CD14-positive monocyte (primary cell): Measurements from ENCODE around the gene TNFAIP8L3. TPM values are rescaled to one million over a fixed set of nuclear protein-coding genes. Genes with fewer than 3 reads are reported as not detected.
A peak's percentile ranks its signal among the peaks of the same experiment; 100 is the strongest.

ENCODE experiments used
- DNase-seq, 3 donors: peaks; one replicate each; pipeline ENCODE4 v3.0.0-alpha.2; 2011 to 2022
- H2AFZ ChIP-seq: 2 replicates; pipeline ENCODE4 v1.6.0; 2012; ENCODE audit warnings: mild to moderate bottlenecking, low read depth, low read length, inconsistent platforms; ENCODE audit not compliant: insufficient read depth, poor library complexity, severe bottlenecking
- H3K27ac ChIP-seq, 2 donors: 1 replicate in 1 of 2; 2 replicates in 1 of 2; pipeline ENCODE4 v1.5.1; 2012 to 2013; ENCODE audit warnings: low read length in 2 of 2, control low read depth in 1 of 2, inconsistent platforms in 1 of 2, low read depth in 1 of 2, mild to moderate bottlenecking in 1 of 2
- H3K27me3 ChIP-seq, 2 donors: one replicate each; pipeline versions ENCODE4 v1.6.0 to v1.6.1; 2011 to 2013; ENCODE audit warnings: low read length in 2 of 2; ENCODE audit not compliant: control insufficient read depth in 2 of 2, insufficient read depth in 2 of 2
- H3K36me3 ChIP-seq, 2 donors: replicated peaks in 1 of 2; 1 replicate in 1 of 2; 2 replicates in 1 of 2; pipeline versions ENCODE4 v1.5.1 to v1.6.1; 2012 to 2013; ENCODE audit warnings: low read length in 2 of 2, control low read depth in 1 of 2, inconsistent platforms in 1 of 2, mild to moderate bottlenecking in 1 of 2; ENCODE audit not compliant: insufficient read depth in 2 of 2, control insufficient read depth in 1 of 2
- H3K4me1 ChIP-seq, 2 donors: 1 replicate in 1 of 2; 2 replicates in 1 of 2; pipeline versions ENCODE4 v1.5.1 to v1.6.1; 2012 to 2013; ENCODE audit warnings: low read length in 2 of 2, control low read depth in 1 of 2, inconsistent platforms in 1 of 2, mild to moderate bottlenecking in 1 of 2, moderate library complexity in 1 of 2; ENCODE audit not compliant: insufficient read depth in 2 of 2, control insufficient read depth in 1 of 2
- H3K4me2 ChIP-seq: replicated peaks from 2 replicates; pipeline ENCODE3; 2012; ENCODE audit warnings: low read length, moderate library complexity, mild to moderate bottlenecking; ENCODE audit not compliant: poor library complexity, severe bottlenecking; ENCODE audit errors: extremely low read depth
- H3K4me3 ChIP-seq, 3 experiments: fragments of 200-600 bp in 1 of 3; sonication (generic) in 1 of 3; replicated peaks in 1 of 3; 1 replicate in 2 of 3; 2 replicates in 1 of 3; pipeline ENCODE4 v1.5.1; 2011 to 2013; ENCODE audit warnings: low read length in 3 of 3, mild to moderate bottlenecking in 3 of 3, control low read depth in 2 of 3, low read depth in 2 of 3, inconsistent platforms in 1 of 3, moderate library complexity in 1 of 3
- H3K79me2 ChIP-seq: 2 replicates; pipeline ENCODE4 v1.6.0; 2012; ENCODE audit warnings: mild to moderate bottlenecking, control low read depth, inconsistent platforms, low read length, moderate library complexity; ENCODE audit not compliant: insufficient read depth
- H3K9ac ChIP-seq: 2 replicates; pipeline ENCODE4 v1.6.0; 2017; ENCODE audit warnings: low read length, mild to moderate bottlenecking; ENCODE audit not compliant: insufficient read depth, poor library complexity, severe bottlenecking
- H3K9me3 ChIP-seq, 2 donors: replicated peaks in 1 of 2; 1 replicate in 1 of 2; 2 replicates in 1 of 2; pipeline versions ENCODE4 v1.5.1 to v1.6.1; 2012 to 2013; ENCODE audit warnings: low read length in 2 of 2, control low read depth in 1 of 2; ENCODE audit not compliant: control insufficient read depth in 1 of 2, insufficient read depth in 1 of 2
- H4K20me1 ChIP-seq: 2 replicates; pipeline ENCODE4 v1.6.0; 2012; ENCODE audit warnings: mild to moderate bottlenecking, low read length, control low read depth, moderate library complexity; ENCODE audit not compliant: insufficient read depth
- H3K27ac Mint-ChIP-seq, 7 donors: one replicate each; pipeline ENCODE4 v1.8.0; 2020; ENCODE audit warnings: mild to moderate bottlenecking in 7 of 7, mixed read lengths in 7 of 7, moderate library complexity in 6 of 7, inconsistent platforms in 2 of 7
- H3K27me3 Mint-ChIP-seq, 3 donors: one replicate each; pipeline ENCODE4 v1.8.0; 2021 to 2022; ENCODE audit warnings: low read depth in 3 of 3, mild to moderate bottlenecking in 3 of 3, mixed read lengths in 3 of 3, moderate library complexity in 3 of 3, inconsistent platforms in 1 of 3
- H3K36me3 Mint-ChIP-seq, 2 donors: one replicate each; pipeline ENCODE4 v1.8.0; 2020; ENCODE audit warnings: mixed read lengths in 2 of 2, inconsistent platforms in 1 of 2, mild to moderate bottlenecking in 1 of 2
- H3K4me1 Mint-ChIP-seq: one replicate; pipeline ENCODE4 v1.8.0; 2020; ENCODE audit warnings: mild to moderate bottlenecking, mixed read lengths
- H3K4me3 Mint-ChIP-seq, 2 donors: one replicate each; pipeline ENCODE4 v1.8.0; 2020; ENCODE audit warnings: mild to moderate bottlenecking in 2 of 2, mixed read lengths in 2 of 2, moderate library complexity in 1 of 2
- H3K9me3 Mint-ChIP-seq, 7 donors: one replicate each; pipeline ENCODE4 v1.8.0; 2020 to 2022; ENCODE audit warnings: mixed read lengths in 7 of 7, mild to moderate bottlenecking in 6 of 7, moderate library complexity in 6 of 7, inconsistent platforms in 2 of 7
- CTCF ChIP-seq: fragments of 200-600 bp; IDR thresholded peaks from one replicate; pipeline ENCODE4 v1.8.0; 2022; ENCODE audit warnings: antibody characterized with exemption, mild to moderate bottlenecking
- WGBS: methylation state at CpG from one replicate; pipeline ENCODE4 v1.1.5; 2013; ENCODE audit warnings: missing lambda C conversion rate; ENCODE audit not compliant: insufficient coverage; 5-methylcytosine and 5-hydroxymethylcytosine counted together
- intact Hi-C, 2 donors: fragments of 100-400 bp; cut with micrococcal nuclease; formaldehyde crosslinking; loops; one replicate each; pipeline versions ENCODE4 v1.15.0 to v1.15.1; 2023
- polyA plus RNA-seq, 3 donors: library from polyadenylated mRNA; depleted of rRNA in 1 of 3; unstranded in 2 of 3; stranded (reverse) in 1 of 3; fragments of 300-500 nt in 2 of 3; fragments of >200 nt in 1 of 3; fragmentation: Illumina TruSeq in 2 of 3; gene quantifications; 1 replicate in 2 of 3; 2 replicates in 1 of 3; pipeline ENCODE4 v1.2.3, GENCODE V29; 2012 to 2021

The TNFAIP8L3 gene
- polyA plus RNA-seq, 3 donors, result not detected

- no peak for TF ChIP-seq CTCF
- Histone ChIP-seq H3K79me2 (no peaks in the 10 kb centered on the region), H3K27me3 (peaks cover 55 to 59% of the 10 kb centered on the region in 2 donors), H2AFZ (no peak overlapping the region), H3K27ac (no peak overlapping the region), H3K4me2 (no peak overlapping the region), H3K9me3 (peaks cover 0 to 11% of the 10 kb centered on the region in 2 donors), H3K9ac (no peak overlapping the region), H4K20me1 (no peaks in the 10 kb centered on the region), H3K4me1 (peaks cover 24 to 38% of the 10 kb centered on the region in 2 donors), H3K36me3 (no peaks in the 10 kb centered on the region), H3K4me3 (no peak overlapping the region)
- intact Hi-C loops, result no loop called here
- WGBS, result no CpG with 5 or more reads among the region's 1 CpG
- no peak overlapping the region for H3K4me3 Mint-ChIP-seq
- no peaks in the 10 kb centered on the region for H3K36me3 Mint-ChIP-seq
- H3K9me3 Mint-ChIP-seq, result peaks cover 0 to 12% (median 4%) of the 10 kb centered on the region in 7 donors
- DNase-seq, result no peak
- no peak overlapping the region for H3K27ac Mint-ChIP-seq
- H3K27me3 Mint-ChIP-seq, result peaks cover 53 to 70% (median 57%) of the 10 kb centered on the region in 3 donors
- H3K4me1 Mint-ChIP-seq, result peaks cover 29% of the 10 kb centered on the region
These were observed 3.6 kb upstream of the TNFAIP8L3 start for GRCh38 chr15:51098331-51098619.

- no peak for TF ChIP-seq CTCF
- no peak overlapping the region for H3K4me3 ChIP-seq
- DNase-seq, result peak; percentile 42 to 62 (median 56)
- Mint-ChIP-seq H3K4me3 (peak overlapping the region in 1 of 2 donors; percentile 9), H3K27ac (no peak overlapping the region), H3K4me1 (peaks cover 34% of the 10 kb centered on the region), H3K27me3 (peaks cover 58 to 73% (median 59%) of the 10 kb centered on the region in 3 donors), H3K9me3 (peaks cover 0 to 13% (median 4%) of the 10 kb centered on the region in 7 donors), H3K36me3 (no peaks in the 10 kb centered on the region)
- H3K9ac ChIP-seq, result no peak overlapping the region
- peaks cover 25 to 43% of the 10 kb centered on the region in 2 donors for H3K4me1 ChIP-seq
- H2AFZ ChIP-seq, result no peak overlapping the region
- H3K79me2 ChIP-seq, result no peaks in the 10 kb centered on the region
- no peak overlapping the region for H3K27ac ChIP-seq
- intact Hi-C loops, result no loop called here
- H3K36me3 ChIP-seq, result no peaks in the 10 kb centered on the region
- peaks cover 0 to 14% of the 10 kb centered on the region in 2 donors for H3K9me3 ChIP-seq
- no peaks in the 10 kb centered on the region for H4K20me1 ChIP-seq
- WGBS, result no CpG with 5 or more reads among the region's 5 CpGs
- H3K27me3 ChIP-seq, result peaks cover 57 to 64% of the 10 kb centered on the region in 2 donors
- H3K4me2 ChIP-seq, result peak overlapping the region; percentile 17
These were observed 3.0 kb upstream of the TNFAIP8L3 start for GRCh38 chr15:51097553-51098330.
